Natural killer cell (primary cell): Measurements from ENCODE around the gene IFNLR1. TPM values are rescaled to one million over a fixed set of nuclear protein-coding genes. Genes with fewer than 3 reads are reported as not detected.

ENCODE experiments used
- ATAC-seq, 3 donors: fragments of 150-1000 bp in 2 of 3; fragments of 200-7000 bp in 1 of 3; cut with Tn5 transposase; 1 replicate in 1 of 3; 2 replicates in 2 of 3; pipeline ENCODE4 v1.10.0; 2021; ENCODE audit warnings: mild to moderate bottlenecking in 2 of 3, moderate library complexity in 2 of 3
- DNase-seq, 2 donors: peaks; one replicate each; pipeline versions ENCODE4 v3.0.0 to v3.0.0-alpha.2; 2013 to 2021; ENCODE audit warnings: mixed read lengths in 1 of 2
- H3K27ac ChIP-seq: one replicate; pipeline ENCODE4 v1.5.1; 2013; ENCODE audit warnings: mild to moderate bottlenecking, low read length
- H3K27me3 ChIP-seq: one replicate; pipeline ENCODE4 v1.6.1; 2013; ENCODE audit warnings: low read length; ENCODE audit not compliant: control insufficient read depth, insufficient read depth
- H3K36me3 ChIP-seq: one replicate; pipeline ENCODE4 v1.6.1; 2013; ENCODE audit warnings: low read length; ENCODE audit not compliant: control insufficient read depth, insufficient read depth
- H3K4me1 ChIP-seq: one replicate; pipeline ENCODE4 v1.6.1; 2013; ENCODE audit warnings: low read length; ENCODE audit not compliant: control insufficient read depth, insufficient read depth
- H3K4me3 ChIP-seq: one replicate; pipeline ENCODE4 v1.5.1; 2013; ENCODE audit warnings: low read length
- H3K9me3 ChIP-seq: one replicate; pipeline ENCODE4 v1.6.1; 2013; ENCODE audit warnings: low read length; ENCODE audit not compliant: control insufficient read depth, insufficient read depth
- H3K27ac Mint-ChIP-seq, 2 donors: one replicate each; pipeline ENCODE4 v1.8.0; 2022; ENCODE audit warnings: mild to moderate bottlenecking in 2 of 2, mixed read lengths in 2 of 2, moderate library complexity in 1 of 2
- H3K27me3 Mint-ChIP-seq, 2 donors: one replicate each; pipeline ENCODE4 v1.8.0; 2022; ENCODE audit warnings: low read depth in 2 of 2, mixed read lengths in 2 of 2
- H3K36me3 Mint-ChIP-seq: one replicate; pipeline ENCODE4 v1.8.0; 2022; ENCODE audit warnings: mixed read lengths
- H3K4me1 Mint-ChIP-seq, 2 donors: one replicate each; pipeline ENCODE4 v1.8.0; 2022; ENCODE audit warnings: mixed read lengths in 2 of 2
- H3K4me3 Mint-ChIP-seq: one replicate; pipeline ENCODE4 v1.8.0; 2022; ENCODE audit warnings: mild to moderate bottlenecking, moderate library complexity, mixed read lengths
- H3K9me3 Mint-ChIP-seq, 2 donors: one replicate each; pipeline ENCODE4 v1.8.0; 2022; ENCODE audit warnings: mixed read lengths in 2 of 2
- WGBS: methylation state at CpG from one replicate; pipeline ENCODE4 v1.1.7; 2013; ENCODE audit warnings: missing lambda C conversion rate; ENCODE audit not compliant: insufficient coverage; 5-methylcytosine and 5-hydroxymethylcytosine counted together
- intact Hi-C: fragments of 100-400 bp; cut with micrococcal nuclease; formaldehyde crosslinking; loops from one replicate; pipeline ENCODE4 v1.14.2; 2022
- total RNA-seq, 4 donors: library from RNA; stranded (reverse); fragments of 120-200 nt in 1 of 4; gene quantifications; one replicate each; pipeline versions ENCODE4 v1.2.3 to v1.2.4, GENCODE V29; 2013 to 2022
- TF ChIP-seq, protein P1 (sequence below): fragments of 200-600 bp; IDR thresholded peaks from one replicate; pipeline ENCODE4 v1.8.0; 2022; ENCODE audit warnings: antibody characterized with exemption

IFNLR1 gene
- total RNA-seq, 3 donors from 2014 or later (not counting 1 experiment from before 2014, with no cell fraction given) = 0.07 to 2.5 (median 0.19) TPM

DNA sequence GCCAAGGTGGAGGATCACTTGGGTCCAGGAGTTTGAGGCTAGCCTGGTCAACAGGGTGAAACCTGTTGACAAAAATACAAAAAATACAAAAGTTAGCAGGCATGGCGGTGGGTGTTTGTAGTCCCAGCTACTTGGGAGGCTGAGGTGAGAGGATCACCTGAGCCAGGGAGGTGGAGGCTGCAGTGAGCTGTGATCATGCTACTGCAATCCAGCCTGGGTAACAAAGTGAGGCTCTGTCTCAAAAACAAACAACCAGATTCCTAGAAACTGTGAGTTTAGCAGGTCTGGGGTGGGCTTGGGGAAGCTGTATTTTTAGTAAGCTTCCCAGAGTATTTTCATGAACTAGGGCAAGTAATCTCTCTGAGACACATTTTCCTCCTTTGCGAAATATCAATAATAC is 70.0 kb downstream of the IFNLR1 start:
- ATAC-seq = no peak
- Histone ChIP-seq H3K4me3 (no peak overlapping the region), H3K27ac (no peak overlapping the region), H3K4me1 (peaks cover 6% of the 10 kb centered on the region), H3K9me3 (no peaks in the 10 kb centered on the region), H3K36me3 (no peaks in the 10 kb centered on the region), H3K27me3 (no peaks in the 10 kb centered on the region)
- Mint-ChIP-seq H3K27ac (no peak overlapping the region), H3K4me1 (peaks cover 0 to 11% of the 10 kb centered on the region in 2 donors), H3K36me3 (no peaks in the 10 kb centered on the region), H3K4me3 (no peak overlapping the region), H3K27me3 (peaks cover 7 to 16% of the 10 kb centered on the region in 2 donors), H3K9me3 (no peaks in the 10 kb centered on the region)
- intact Hi-C loops = no loop called here
- TF ChIP-seq, protein P1, sequence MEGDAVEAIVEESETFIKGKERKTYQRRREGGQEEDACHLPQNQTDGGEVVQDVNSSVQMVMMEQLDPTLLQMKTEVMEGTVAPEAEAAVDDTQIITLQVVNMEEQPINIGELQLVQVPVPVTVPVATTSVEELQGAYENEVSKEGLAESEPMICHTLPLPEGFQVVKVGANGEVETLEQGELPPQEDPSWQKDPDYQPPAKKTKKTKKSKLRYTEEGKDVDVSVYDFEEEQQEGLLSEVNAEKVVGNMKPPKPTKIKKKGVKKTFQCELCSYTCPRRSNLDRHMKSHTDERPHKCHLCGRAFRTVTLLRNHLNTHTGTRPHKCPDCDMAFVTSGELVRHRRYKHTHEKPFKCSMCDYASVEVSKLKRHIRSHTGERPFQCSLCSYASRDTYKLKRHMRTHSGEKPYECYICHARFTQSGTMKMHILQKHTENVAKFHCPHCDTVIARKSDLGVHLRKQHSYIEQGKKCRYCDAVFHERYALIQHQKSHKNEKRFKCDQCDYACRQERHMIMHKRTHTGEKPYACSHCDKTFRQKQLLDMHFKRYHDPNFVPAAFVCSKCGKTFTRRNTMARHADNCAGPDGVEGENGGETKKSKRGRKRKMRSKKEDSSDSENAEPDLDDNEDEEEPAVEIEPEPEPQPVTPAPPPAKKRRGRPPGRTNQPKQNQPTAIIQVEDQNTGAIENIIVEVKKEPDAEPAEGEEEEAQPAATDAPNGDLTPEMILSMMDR = no peak
- 97% methylated on average over 2 of the region's 2 CpGs for WGBS
- DNase-seq = no peak

GRCh38 chr1:24114753-24115152 is 72.3 kb downstream of the IFNLR1 start:
- Histone ChIP-seq H3K27me3 (no peaks in the 10 kb centered on the region), H3K4me3 (no peak overlapping the region), H3K27ac (no peak overlapping the region), H3K36me3 (no peaks in the 10 kb centered on the region), H3K4me1 (peaks cover 7% of the 10 kb centered on the region), H3K9me3 (no peaks in the 10 kb centered on the region)
- intact Hi-C loops = no loop called here
- H3K27me3 Mint-ChIP-seq = peaks cover 7 to 22% of the 10 kb centered on the region in 2 donors
- no peaks in the 10 kb centered on the region for H3K9me3 Mint-ChIP-seq
- 94% methylated on average over 6 of the region's 6 CpGs for WGBS
- ATAC-seq (no peak), DNase-seq (no peak)
- H3K36me3 Mint-ChIP-seq = no peaks in the 10 kb centered on the region
- H3K4me3 Mint-ChIP-seq = no peak overlapping the region
- TF ChIP-seq, protein P1 = no peak
- H3K27ac Mint-ChIP-seq = no peak overlapping the region
- H3K4me1 Mint-ChIP-seq = peaks cover 0 to 15% of the 10 kb centered on the region in 2 donors

DNA sequence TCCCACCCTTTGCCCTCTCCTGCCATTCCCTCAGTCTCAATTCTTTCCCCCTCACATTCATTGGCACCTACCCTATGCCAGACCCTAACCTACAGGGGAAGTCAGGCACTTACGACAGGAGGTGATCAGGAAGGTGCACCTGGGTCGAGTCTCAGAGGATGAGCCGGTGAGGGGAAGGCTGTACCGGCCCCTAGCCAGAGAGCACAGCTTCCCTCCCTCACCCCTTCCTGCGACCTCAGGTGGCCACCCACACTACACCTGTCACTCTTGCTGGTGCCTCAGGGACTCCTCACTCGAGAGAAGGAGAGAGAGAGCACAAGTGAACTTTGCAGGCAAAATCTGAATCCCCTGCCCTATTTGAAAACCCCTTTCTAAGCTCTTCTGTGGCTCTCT is 73.5 kb downstream of the IFNLR1 start:
- H3K27ac ChIP-seq = no peak overlapping the region
- no peak overlapping the region for H3K4me3 ChIP-seq
- Mint-ChIP-seq H3K9me3 (no peaks in the 10 kb centered on the region), H3K4me1 (peaks cover 0 to 15% of the 10 kb centered on the region in 2 donors), H3K27ac (no peak overlapping the region), H3K4me3 (no peak overlapping the region), H3K27me3 (peaks cover 7 to 22% of the 10 kb centered on the region in 2 donors), H3K36me3 (no peaks in the 10 kb centered on the region)
- 60% methylated on average over 6 of the region's 6 CpGs for WGBS
- peaks cover 7% of the 10 kb centered on the region for H3K4me1 ChIP-seq
- no peak for DNase-seq
- ATAC-seq = no peak
- intact Hi-C loops = no loop called here
- H3K36me3 ChIP-seq = no peaks in the 10 kb centered on the region
- no peaks in the 10 kb centered on the region for H3K9me3 ChIP-seq
- TF ChIP-seq, protein P1 = no peak
- H3K27me3 ChIP-seq = no peaks in the 10 kb centered on the region
